HG02571 (cell line): Measurements from ENCODE around the gene DGKG.

Source experiments
- ATAC-seq: cut with Tn5 transposase; IDR thresholded peaks from one replicate; pipeline ENCODE4 v1.9.1; 2021; ENCODE audit warnings: mild to moderate bottlenecking, moderate library complexity; ENCODE audit not compliant: unreplicated experiment

DGKG gene

DNA sequence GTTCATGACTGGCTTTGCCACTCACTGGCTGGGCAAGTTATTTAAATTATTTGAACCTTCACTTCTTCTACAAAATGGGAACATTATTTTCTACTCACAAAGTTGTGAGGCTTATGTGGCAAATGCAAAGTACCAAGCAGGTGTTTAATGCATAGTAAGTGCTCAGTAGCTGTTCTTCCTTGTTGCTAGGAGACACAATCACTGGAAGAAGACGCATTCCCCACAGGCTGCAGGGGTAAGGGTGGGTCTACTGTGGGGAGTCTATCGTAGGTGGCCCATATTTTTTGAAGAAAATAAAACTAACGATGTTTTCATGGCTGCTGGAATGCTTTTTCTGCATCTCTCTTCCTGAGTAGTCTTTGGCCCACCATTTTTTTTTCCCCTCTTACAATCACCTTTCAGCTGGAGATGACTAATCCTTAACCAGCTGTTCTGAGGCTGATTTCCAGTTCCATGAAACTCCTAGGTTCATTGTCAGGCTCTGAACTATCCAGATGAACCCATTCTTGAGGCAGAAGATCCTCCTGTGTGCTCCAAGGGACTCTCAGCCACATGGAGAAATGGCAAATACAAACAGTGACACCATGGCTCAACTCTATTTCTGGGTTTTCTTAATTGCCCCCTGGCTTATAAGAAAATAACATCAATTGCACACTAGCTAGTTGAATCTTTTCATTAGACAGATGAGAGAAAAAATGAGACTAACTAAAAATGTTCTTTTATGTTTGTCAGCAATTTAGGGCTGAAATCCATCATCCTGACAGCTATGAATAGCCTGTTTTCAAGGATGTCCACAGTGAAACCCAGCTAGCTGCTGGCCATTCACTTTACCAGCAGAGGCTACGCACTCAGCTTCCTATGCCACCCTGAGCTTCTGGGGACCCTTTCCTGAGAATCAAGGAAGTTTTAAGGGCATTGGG is 144.9 kb downstream of the DGKG start:
- no peak for ATAC-seq

- ATAC-seq: no peak
Measured at GRCh38 chr3:186214670-186215069, 147.4 kb downstream of the DGKG start.

GRCh38 chr3:186213946-186214345 is 148.1 kb downstream of the DGKG start:
- ATAC-seq: no peak

GRCh38 chr3:186212611-186213010 is 149.4 kb downstream of the DGKG start:
- no peak for ATAC-seq

- ATAC-seq: no peak
Measured at GRCh38 chr3:186210852-186211500, 151.1 kb downstream of the DGKG start.

- no peak for ATAC-seq
Measured at GRCh38 chr3:186209810-186210752, 152.0 kb downstream of the DGKG start.

DNA sequence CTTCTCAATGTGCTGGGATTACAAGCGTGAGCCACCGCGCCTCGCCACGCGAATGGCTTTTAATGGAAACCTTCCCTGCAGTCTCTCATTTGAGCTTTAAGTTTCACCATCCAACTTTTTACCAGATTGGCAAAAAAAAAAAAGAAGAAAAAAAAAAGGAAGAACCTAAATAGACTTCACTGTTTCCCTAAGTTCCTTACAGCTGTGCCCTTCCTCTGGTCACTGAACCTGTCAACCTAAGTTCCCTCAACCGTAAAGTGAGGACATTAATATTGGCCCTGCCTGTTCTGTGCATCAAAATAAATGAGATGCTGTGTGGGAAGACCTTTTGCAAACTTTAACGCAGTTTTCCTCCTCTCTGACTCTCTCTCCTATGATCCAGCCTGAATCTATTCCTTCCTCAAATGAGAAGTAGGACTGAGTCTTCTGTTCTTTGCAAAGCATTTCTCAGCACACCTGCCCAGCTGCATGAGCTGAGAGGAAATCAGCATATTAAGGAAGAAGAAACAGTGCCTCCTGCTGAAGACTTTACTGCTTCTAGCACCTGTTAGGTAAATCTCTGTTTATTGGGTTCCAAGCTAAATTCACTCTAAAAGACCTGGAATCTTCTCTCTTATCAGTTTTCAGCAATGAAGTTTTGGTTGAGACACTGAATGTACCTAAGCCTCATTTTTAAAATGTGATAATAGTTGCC is 153.6 kb downstream of the DGKG start:
- no peak for ATAC-seq

DNA sequence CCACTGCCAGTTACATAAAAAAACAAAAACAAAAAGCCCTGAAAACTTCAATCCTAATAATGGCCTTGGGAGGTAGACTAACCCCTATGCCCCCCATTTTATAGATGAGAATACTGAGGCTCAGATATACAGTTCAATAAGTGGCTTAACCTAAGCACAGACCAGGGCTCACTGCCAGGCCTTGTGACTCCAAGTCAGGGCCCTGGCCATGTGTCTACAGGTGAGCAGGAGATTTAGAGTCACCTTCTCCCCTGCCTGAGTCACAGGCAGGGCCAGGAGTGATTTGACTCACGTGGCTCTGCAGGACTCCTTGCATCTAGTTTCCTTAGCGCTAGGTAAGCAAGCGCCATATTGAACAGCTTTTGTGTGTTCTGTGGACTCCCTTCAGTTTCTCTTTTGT is 154.5 kb downstream of the DGKG start:
- ATAC-seq: no peak

DNA sequence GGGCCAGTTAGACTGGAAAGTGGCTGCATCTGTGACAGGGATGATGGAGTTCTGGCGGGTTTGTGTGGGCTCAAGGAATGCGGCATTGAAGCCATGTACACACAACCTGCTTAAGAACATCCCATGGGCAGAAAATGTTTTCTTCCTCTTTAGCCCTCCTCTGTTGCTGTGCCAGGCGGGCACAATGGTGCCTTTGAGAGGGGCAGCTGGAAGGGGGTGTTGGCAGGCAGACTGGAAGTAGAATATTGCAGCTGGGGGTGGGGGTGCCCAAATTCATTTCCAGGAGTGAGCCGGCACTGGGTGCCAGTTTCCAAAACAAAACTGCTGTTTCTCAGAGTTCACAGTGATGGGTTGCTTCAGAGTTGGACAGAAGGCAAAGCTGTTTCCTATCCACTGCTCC is 161.3 kb downstream of the DGKG start:
- no peak for ATAC-seq

DNA sequence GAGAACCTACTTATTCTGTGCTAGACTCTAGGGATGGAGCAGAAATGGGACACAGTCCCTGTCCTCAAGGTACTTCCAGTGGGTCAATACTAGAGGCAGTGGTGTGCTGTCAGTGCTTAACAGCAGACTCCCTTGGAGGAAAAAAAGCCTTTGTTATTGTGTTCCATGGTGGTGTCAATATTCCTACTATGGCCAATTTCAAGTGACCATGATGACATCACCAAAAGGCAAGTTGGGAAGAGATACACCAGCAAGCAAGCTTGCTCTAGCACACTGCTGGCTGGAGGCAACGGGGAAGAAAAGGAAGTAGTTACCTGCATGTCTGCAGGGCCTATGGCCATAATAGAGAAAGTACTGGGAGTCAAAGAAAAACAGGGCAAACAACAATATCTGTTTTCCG is 163.6 kb downstream of the DGKG start:
- no peak for ATAC-seq

DNA sequence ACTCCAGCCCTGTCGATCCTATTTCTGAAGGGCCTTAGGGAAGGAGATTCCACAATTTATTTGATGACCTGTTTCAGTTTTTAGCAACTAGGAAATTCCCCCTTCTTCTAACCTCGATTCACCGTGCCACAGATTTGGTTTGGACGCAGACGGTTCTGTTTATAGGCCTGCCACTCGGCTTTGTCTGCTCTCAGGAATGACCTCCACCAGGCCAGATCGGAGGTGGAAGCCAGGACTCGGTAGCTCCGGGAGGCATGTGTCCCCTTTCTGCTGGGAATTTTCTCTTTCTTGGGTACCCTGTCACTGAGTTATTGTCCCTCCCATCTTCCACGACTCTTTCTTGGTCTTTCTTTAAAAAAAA is 167.6 kb downstream of the DGKG start:
- ATAC-seq: no peak

GRCh38 chr3:186193534-186194450 is 168.2 kb downstream of the DGKG start:
- ATAC-seq: no peak

DNA sequence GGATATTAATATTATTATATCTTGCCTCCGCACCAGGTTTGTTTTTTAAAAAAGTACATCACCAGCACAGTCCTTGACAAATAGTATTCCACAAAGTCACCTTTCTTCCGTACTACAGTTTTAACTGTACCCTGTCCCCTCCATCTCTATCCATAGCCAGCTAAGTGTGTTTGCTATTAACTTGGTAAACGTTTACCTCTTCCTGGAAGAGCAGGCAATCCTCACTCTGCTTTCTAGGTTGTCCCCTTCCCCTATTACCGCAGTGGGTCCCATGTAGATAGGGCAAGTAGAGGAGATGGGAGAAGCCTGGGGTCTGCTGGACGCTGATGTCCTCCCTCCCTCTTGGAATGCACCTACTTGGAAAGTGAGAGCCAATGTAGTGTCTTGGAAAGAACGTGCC is 169.2 kb downstream of the DGKG start:
- no peak for ATAC-seq

DNA sequence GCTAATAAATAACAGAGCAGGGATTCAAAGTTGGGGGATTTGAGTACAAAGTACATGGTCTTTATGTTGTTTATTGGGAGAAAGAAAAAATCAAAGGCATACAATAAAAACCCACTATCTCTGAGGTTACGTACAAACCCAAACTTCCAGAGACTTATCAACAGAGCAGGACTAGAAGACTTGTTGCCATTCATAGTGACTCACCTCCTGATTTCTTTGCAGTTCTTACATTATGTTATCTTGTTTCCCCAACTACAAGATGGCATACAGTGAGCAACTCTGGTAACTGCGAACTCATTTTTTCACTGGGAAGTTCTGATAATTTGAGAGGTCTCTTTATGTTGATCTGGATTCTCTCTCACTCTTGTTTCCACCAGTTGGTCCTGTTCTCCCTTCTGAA is 172.5 kb downstream of the DGKG start:
- ATAC-seq: no peak

GRCh38 chr3:186187401-186188275 is 174.4 kb downstream of the DGKG start:
- ATAC-seq: no peak

- ATAC-seq: no peak
Measured at GRCh38 chr3:186185194-186185787, 176.7 kb downstream of the DGKG start.

- no peak for ATAC-seq
Measured at GRCh38 chr3:186184021-186184420, 178.0 kb downstream of the DGKG start.

DNA sequence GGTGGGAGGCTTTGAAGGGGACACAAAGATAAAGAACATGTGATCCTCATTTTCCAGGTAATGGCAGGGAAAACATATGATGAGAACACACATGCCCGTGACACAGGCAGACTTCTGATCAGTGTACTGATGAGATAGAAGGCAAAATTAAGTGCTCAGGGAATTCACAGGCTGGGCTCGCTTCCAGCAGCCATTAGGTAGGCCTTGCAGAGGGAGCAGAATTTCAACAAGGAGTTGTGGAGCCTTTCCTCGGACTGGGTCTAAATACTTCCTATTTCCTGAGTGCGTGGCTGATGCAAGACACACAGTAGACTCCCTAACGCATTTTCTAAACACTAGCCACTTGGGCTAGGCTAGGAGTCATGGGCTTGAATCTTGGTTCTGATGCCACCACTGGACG is 179.2 kb downstream of the DGKG start:
- ATAC-seq: no peak
